Superior temporal gyrus (tissue), 1 donor: ENCODE measurements around the gene PKP2.

Experiments used
- DNase-seq: peaks from one replicate; pipeline ENCODE4 v3.0.0-alpha.2; 2016; ENCODE audit errors: extremely low spot score

Gene PKP2

DNA sequence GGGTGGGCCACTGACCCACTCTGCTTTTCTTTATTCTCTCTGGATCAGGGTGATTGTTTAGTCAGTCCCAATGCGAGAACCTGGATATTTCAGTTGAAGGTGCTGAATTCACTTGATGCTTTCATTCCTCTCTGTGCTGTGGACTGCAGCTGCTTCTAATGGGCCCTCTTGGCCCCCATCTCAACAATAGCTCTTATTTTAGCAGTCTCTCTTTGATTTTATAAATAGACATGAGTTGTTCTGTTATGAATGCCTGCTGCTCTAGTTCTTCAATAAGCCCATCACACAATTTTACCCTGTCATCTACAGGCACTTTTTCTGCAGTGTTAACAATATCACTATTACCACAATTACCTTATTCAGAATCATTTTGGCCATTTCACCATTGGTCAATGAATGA, 86.7 kb downstream of the PKP2 start:
- DNase-seq = no peak

DNA sequence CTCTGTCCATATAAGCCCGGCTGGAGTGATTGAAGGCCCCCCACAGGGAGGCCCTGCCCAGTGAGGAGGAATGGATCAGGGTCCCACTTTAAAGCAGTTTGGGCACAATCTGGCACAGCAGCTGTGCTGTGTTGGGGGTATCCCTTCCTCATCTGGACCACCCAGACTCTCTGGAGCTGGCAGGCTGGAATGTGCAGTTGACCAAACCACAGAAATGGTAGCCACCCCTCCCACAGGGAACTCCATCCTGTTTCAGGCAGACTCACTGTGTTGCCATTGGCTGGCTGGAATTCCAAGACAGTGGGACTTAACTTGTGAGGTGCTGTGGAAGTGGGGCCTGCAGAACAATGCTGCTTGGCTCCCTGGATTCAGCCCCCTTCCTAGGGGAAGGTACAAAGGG, 87.4 kb downstream of the PKP2 start:
- DNase-seq = no peak

DNA sequence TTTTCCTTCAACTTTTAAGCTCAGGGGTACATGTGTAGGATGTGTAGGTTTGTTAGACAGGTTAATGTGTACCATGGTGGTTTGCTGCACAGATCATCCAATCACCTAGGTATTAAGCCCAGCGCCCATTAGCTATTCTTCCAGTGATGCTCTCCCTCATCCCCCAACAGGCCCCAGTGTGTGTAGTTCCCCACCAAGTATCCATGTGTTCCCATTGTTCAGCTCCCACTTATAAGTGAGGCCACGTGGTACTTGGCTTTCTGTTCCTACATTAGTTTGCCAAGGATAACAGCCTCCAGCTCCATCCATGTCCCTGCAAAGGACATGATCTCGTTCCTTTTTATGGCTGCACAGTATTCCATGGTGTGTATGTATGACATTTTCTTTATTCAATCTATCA, 92.3 kb downstream of the PKP2 start:
- DNase-seq = no peak

DNA sequence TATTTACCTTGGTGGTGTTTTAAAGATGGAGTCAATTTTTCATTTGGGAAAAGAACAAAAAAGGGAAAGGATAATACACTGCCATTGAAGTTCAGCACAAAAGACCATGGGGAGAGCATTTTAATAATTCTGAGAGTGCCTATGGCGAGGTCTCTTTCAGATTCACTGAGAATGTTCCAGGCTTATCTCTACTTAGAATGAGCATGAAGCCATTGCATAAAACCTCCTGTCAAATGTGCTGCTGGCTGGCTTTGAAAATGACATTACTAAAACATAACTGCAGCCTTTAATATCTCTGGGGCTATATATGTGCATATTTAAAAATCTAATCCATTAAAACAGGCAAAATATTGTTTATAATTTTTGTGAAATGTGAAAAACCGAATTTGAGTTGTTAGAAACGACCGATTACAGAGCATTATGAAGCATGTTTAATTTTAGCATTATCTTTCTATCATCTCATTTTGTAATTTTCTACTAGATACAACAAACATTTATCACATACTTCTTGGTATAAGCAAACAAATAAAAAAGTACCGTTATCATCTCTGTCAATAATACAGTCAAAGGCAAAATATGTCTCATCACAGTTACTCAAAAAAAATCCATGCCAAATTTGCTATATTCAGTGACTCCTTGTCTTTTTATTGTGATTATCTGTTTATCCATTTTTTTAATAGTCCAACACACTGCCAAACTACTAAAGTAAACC, 95.2 kb downstream of the PKP2 start:
- no peak for DNase-seq

DNA sequence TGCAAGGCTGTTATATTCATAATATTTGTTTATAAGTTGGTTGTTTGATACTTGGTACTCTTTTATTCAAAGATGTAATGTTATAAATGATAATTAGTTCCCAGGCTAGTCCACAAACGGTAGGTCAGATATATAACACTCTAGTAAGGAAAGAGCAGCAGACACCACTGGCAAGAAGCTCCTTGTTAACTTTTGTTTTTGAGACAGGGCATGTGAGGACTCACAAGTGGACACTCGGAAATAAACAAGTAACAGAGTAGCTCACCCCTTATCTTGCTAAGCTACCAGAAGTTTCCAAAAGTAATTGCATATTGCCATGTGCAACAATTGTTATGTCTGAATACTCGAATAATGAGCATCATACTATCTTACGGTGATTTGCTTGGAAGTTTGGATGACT, 102.3 kb downstream of the PKP2 start:
- DNase-seq = no peak

DNA sequence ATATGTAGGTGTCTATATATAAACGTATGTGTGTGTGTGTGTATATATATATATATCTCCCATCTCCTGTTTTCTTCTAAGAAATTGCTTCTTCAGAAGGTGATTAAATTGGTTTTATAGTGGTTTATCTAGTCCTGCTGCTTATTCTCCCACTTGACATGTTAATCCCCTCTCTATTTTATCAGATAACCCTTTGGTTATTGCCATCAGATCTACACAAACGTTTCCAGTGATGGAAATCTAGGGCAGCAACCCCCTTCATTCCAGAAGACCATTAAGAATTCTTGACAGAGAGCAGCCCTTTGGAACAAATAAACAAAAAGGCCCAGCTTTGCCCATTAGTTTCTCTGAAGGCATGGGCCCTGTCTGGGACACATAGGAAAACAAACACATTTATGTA, 106.7 kb downstream of the PKP2 start:
- no peak for DNase-seq

DNA sequence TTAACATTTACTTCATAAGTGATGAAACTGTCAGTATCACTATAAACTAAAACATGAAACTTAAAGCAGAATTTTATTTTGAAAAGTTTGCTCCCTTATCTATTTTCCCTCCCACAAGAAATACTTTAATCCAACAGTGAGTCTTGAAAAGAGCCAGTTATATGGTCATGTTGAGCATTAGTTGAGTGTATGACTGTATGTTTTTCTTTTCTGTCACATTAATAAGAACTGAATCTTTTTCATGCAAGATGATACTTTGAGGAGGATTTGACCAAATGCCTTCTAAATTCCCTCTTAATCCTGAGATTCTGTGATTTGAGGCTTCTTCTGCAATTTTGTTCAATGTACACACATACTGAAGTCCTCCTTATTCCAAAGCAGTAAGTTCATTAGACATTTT, 107.1 kb downstream of the PKP2 start:
- DNase-seq = no peak

DNA sequence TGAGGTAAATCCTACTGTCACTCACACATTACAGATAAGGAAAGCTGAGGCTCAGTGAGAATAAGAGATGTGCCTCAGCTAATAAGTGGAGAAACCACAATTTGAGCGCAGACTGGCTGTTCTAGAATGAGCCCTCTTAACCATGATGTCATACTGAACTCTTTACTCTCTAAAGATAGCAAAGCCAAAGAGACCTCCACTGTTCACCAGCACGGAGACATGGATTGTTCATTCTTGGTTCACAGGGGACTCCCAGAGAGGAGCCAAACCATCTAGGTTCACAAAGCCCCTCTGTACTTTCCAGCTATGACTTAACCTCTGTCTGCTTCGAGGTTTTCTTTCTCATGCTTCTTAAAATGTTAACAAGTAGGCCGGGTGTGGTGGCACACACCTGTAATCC, 108.2 kb downstream of the PKP2 start:
- DNase-seq = no peak

DNA sequence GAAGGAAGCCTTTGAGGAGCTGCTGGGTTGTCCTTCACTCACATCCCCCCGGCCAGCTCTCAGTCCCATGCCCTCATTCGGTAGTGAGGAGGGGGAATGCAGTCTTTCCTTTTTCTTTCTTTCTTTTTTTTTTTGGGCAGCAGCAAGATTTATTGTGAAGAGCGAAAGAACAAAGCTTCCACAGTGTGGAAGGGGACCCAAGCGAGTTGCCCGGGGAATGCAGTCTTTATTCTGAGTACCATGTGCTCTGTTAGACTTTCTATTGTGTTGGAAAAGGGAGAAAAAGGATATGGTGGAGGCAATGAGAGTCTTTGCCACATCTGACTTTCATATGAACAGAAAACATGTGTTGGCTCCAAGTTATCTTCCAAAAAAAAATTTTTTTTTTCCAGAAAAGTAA, 111.0 kb downstream of the PKP2 start:
- DNase-seq = no peak

DNA sequence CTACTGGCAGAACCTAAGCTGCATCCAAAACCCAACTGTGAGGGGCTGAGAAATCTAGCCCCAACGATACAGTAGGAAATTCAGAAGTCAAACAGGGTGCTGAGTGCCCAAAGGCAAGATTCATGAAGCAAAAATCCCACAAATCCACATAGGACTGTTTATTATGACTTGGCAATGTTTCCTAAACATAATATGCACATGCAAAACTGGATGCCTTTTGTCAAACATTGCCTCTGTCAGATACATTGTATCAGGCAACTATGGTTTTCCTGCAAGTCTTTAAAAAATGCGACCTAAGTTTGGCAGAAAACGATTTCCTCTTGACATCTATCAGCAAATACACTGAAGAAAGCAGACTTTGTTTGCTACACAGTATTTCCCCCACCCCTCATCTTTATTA, 113.5 kb downstream of the PKP2 start:
- DNase-seq = no peak

DNA sequence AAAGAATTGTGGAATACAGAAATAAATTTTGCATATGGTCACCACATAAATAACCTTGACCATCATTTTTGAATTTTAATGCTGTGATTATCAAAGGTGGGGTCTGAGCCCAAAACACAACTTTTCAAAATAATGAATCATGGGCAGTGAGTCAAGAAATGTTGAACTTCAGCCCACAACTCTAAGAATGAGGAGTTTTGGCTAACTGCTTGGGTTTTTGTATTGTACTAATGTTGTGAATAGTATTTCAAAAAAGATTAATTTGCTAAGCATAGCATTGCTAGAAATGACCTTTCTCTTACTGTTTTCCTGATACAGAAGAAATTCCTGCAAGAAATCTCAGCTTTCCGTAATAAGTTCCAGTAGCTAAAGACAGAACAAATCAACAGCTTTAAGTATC, 116.5 kb downstream of the PKP2 start:
- DNase-seq = no peak

DNA sequence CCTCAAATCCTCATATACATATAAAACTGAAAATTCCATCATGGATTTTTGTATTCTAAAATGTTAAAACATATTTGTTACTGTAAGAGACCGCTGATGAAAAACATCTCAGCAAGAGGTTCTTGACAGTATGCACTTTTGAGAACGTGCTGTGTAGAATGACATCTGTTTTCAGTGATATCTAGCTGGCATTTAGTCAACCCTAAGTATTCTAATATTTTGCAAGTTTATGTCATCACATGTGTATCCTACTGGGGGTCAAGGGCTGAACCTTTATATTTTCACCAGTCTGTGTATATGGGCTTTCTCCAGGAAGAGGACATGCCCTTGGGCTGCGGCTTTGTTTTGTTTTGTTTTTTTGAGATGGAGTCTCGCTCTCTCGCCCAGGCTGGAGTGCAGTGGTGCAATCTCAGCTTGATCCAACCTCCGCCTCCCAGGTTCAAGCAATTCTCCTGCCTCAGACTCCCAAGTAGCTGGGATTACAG, 118.8 kb downstream of the PKP2 start:
- DNase-seq = no peak

DNA sequence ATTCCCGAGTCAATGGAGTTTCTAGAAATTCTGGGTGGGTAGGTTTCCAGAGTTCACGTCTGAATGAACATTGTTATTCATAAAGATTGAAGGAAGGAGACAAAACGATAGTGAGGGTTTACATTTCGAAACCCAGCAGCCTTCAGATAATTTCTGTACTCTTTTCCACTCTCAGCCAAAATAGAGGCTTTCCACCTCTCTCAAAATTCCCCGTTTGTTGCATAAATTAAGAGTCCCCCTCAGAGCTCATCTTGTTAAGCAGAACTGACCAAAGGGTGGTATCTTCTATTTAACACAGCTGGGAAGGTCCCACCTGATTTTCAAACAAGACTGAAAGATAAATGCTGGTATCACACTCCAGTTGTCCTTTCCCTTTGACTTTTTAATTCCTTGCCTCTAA, 119.4 kb downstream of the PKP2 start:
- no peak for DNase-seq

DNA sequence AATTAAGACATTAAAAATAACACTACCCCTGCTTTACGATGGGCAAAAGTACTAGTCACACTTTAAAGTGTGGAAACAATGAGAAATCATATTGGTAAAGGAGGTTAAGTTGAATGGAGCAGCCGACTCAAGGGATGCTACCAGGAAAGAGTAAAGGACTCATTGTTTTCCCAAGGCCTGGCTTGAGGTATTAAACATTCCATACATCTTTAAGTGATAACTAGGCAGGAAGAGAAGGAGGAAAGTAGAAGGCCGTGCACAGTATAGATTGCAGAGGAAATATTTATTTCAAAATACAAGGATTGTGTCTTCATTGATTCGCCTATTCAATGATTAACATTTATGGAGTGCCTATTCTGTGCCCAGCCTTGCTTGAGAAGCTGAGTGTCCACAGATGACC, 120.3 kb downstream of the PKP2 start:
- no peak for DNase-seq

DNA sequence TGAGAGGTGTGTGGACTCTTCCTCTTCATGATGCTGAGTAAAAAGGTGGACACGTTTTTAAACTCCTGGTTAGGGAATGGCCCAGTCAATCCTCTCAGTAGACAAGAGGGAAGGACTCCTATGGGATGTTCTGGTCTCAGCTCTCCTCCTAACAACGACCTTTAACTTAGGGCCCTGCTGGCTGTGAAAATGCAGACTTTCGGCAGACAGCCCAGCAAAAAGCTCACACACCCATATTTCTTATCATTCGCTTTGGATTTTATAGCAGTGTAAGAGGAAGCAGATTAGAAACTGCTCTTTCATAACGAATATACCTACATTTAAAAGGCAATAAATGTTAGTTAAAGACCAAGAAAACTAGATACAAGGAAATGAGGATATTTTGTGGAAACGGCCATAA, 122.9 kb downstream of the PKP2 start:
- DNase-seq = no peak

DNA sequence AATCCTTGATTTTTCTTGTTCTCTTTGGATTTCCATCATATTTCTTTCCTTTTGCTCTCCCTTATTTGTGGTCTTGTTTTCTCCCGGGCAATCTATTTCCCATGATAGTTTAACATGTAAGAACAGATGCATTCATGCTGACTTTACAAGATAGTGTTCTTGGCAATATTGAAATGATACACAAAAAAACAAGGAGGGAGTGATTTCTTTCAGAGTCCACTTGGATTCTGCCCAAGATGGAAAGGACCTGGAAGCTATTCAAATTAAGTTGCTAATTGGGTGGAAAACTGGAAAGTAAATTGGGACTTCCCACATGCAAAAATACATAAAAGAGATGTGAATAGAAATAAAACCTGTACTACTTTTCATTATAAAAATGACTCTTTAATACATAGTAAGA, 126.4 kb downstream of the PKP2 start:
- DNase-seq = no peak

DNA sequence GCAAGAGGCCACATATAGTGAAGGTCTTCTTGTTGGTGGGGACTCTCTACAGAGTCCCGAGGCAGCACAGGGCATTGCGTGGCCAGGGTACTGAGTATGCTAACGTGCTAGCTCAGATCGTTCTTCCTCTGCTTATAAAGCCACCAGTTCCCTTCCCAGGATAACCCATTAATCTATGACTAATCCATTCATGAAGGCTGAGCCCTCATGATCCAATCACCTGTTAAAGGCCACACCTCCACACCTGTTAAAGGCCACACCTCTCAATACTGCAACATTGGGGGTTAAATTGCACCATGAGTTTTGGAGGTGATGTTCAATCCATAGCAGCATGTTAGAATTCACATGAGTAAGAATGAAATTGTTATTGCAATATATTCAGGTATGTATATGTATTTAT, 128.1 kb downstream of the PKP2 start:
- DNase-seq = no peak

DNA sequence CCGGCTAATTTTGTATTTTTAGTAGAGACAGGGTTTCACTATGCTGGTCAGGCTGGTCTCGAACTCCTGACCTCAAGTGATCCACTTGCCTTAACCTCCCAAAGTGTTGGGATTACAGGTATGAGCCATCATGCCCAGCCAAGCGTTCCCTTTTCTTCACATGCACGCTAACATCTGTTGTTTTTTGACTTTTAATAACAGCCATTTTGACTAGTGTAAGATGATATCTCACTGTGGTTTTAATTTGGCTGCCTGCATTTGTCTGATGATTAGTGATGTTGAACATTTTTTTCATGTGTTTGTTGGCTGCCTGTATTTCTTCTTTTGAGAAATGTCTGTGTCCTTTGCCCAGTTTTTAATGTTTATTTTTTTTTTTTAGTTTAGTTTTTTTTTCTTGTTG, 130.7 kb downstream of the PKP2 start:
- DNase-seq = no peak

DNA sequence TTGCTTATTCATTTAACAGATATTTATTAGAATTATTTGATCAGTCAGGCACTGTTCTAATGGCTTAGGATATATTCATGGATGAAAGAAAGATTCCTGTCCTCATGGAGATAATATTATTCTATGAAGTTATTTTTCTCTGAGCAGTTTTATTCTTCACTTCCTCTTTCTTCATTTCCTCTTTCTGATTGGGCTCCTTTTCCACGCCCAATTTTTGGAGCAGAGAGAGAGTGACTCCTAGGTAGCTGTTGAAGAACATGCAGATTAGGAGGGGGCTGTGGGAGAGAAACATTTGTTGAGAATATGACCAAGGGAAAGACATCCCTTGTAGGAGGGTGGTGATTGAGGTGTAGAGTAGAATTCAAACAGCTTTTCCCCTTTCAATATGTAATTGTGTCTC, 134.9 kb downstream of the PKP2 start:
- DNase-seq = no peak

DNA sequence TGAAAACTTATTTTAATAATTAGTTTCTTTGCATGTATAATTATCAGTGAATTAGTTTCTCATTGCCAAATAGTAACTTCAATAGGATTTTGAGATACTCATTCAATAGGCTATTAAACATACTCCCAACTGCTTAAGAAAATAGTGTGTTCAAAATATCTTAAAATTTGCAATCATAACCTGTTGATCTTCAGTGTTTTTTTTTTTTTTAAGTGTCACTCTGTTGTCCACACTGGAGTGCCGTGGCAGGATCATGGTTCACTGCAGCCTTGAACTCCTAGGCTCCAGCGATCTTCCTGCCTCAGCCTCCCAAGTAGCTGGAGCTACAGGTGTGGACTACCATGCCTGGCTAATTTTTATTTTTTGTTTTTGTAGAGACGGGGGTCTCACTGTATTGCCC, 139.4 kb downstream of the PKP2 start:
- no peak for DNase-seq

DNA sequence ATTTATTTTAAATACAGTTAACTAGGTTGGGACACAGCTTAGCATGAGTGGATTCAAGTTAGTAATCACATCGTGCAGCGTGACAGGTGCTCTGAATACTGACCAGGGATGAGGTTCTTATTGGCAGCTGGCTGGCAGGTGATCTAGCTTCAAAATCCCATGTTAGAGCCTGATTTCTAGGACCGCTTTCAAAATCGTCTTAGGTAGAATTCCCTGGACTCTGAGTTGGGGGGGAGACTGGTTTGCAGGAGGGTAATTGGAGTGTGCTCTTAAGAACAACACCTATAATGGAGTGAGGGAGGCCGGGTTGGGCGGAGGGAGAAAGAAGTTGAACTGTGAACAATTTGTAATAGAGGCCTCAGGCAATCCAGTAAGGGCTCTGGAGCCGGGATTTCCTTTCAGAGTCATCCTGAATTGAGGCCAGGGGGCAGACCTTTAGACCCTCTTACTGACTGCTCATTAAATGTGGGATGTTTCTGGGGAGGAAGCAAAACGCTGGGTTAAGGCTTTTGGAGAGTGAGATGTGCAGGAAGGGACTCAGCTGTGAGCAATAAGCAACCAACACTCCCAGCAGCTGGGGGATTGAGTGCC, 140.0 kb downstream of the PKP2 start:
- no peak for DNase-seq

DNA sequence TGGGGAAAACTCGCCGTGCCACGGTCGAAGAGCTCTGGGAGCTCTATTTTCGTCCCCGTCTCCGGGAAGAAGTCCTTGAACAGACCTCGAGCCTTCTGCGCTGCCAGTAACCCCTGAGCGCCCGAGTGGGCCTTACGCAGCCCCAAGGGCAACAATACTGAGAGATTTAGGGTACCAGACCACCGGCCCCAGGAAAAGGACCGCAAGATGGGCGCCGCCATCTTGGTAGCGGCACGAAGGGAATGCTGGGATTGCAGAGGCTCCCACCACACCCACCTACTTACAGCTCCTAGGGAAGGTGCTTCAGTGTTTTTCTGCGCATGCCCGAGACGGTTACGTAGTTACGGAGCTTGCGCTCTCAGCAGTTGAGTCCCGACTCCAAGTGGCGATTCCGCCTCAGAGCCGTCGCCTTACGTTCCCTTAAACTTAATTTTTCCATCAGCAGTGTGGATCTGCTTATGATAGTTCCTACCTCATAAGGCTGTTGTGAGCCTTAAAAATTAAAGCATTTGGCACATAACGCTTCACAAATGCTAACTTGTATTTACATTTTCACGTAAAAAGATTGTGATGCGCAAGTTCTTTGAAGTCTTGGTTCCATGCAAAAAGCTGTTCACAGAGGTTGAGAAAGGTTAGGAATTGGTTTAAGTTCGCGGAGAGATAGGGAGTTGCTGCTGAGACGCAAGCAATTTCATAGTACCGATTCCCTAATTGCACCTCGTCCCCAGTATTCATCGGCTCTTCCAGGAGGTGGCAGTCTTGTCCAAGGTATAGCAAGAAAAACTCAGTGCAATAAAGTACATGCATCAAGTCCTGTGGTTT, 140.7 kb downstream of the PKP2 start, which contains the start of gene YARS2:
YARS2 (minus strand) TSS at position 244 of the 822 bp plus-strand sequence; CDS start at position 221, 23 bp downstream.
- DNase-seq = peak; percentile 98
